Posterior vena cava (tissue), 2 donors: ENCODE data around the gene TP53TG3F. TPM values are rescaled to one million over a fixed set of nuclear protein-coding genes. Genes with fewer than 3 reads are reported as not detected.
A peak's percentile ranks its signal among the peaks of the same experiment; 100 is the strongest.
"Not testable (repeated sequence)": the region's sequence is repeated elsewhere in the genome, so short reads cannot be mapped to it uniquely, and the experiment has no call there.

Experiments used
- DNase-seq: peaks from one replicate; pipeline ENCODE4 v3.0.0-alpha.2; 2020; ENCODE audit warnings: low spot score
- intact Hi-C, 2 donors: fragments of 100-400 bp; cut with DNase I; formaldehyde crosslinking; loops; one replicate each; pipeline versions ENCODE4 v1.14.1 to v1.14.2; 2022 to 2023
- long read RNA-seq, 2 donors: library from polyadenylated mRNA; unstranded; transcript quantifications; one replicate each; pipeline ENCODE4 v2.0.0, GENCODE V29; 2020 to 2021
- total RNA-seq, 2 donors: library from RNA; stranded (reverse); fragmentation: NEBNext Ultra II Directional; extraction: Animal tissue kit (Norgen Biotek cat#: 25700); gene quantifications; one replicate each; pipeline ENCODE4 v1.2.1, GENCODE V29; 2021
- donor health status: DM: yes; HTN: yes; CAD: no.
- donor health status: DM: yes; HTN: yes; CAD: no.

The TP53TG3F gene, protein sequence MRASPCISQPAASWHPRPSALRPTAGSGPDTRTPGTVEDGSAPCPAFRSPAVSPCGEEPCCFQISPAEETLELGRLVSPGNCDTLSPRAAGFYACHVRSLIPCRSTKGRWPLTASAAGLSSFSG
- total RNA-seq, result not detected
- long read RNA-seq, donor 1, result 0 reads
- long read RNA-seq, donor 2, result 0 reads

DNA sequence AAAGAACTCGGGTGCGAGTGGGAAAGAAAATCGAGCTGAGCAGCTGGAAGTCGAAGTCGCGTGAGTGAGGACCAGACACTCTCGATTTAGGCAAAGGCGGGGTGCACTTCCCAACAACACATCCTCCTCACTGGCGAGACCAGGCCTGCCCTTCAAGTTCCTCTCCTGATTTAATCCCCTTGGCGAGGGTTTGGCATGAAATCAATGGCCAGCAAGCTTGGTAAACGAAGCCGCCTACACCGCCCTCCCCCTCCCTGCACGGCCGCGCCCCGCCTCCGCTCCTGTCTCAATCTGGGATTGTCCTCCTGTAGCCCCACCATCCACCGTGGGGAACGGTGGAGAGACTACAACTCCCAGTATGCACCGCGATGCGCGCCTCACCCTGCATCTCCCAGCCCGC, at the start of gene TP53TG3F:
Gene TP53TG3F (plus strand): TSS at position 301 of the 400 bp plus-strand sequence. CDS start 68 bp downstream, at position 369.
- intact Hi-C loops, DNase-seq: not testable (repeated sequence)

DNA sequence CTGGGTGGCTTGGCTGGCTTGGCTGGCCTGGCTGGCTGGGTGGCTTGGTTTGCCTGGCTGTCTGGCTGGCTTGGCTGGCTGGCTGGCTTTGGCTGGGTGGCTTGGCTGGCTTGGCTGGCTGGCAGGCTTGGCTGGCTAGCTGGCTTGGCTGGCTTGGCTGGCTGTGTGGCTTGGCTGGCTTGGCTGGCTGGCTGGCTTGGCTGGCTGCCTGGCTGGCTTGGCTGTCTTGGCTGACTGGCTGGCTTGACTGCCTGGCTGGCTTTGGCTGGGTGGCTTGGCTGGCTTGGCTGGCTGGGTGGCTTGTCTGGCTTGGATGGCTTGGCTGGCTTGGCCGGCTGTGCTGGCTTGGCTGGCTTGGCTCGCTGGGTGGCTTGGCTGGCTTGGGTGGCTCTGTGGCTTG, 32.2 kb downstream of the TP53TG3F start:
- DNase-seq, intact Hi-C loops: not testable (repeated sequence)

DNA sequence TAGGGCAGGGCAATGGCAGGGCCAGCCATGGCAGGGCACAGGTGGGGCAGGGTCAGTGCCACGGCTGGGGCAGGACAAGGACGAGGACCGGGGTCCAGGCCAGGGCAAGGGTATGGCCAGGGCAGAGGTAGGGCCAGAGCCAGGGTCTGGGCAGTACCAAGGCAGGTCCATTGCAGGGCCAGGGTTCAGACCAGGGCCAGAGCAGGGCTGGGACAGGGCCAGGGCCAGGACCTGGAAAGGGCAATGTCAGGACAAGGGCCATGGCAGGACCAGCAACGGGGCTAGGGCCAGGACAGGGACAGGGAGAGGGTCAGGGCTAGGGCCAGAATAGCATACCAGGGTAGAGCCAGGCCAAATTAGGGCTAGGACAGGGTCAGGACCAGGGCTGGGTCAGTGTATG, 47.8 kb downstream of the TP53TG3F start:
- peak; percentile 62 for DNase-seq
- intact Hi-C loops, result not testable (repeated sequence)

DNA sequence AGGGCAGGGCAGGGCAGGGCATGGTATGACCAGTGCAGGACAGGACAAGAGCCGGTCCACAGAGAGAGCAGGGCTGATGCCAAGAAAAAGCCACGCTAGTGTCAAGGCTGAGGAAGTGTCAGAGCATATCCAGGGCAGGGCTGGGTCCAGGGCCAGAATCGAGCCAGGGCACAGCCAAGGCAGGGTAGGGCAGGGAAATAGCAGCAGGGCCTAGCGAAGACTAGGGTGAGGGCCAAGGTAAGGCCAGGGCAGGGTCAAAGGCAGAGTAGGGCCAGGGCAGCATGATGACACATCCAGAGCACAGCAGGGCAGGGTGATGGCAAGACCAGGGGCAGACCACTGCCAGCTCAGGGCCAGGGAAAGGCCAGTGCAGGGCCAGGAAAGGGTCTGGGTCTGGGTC, 49.7 kb downstream of the TP53TG3F start:
- intact Hi-C loops, DNase-seq: not testable (repeated sequence)

DNA sequence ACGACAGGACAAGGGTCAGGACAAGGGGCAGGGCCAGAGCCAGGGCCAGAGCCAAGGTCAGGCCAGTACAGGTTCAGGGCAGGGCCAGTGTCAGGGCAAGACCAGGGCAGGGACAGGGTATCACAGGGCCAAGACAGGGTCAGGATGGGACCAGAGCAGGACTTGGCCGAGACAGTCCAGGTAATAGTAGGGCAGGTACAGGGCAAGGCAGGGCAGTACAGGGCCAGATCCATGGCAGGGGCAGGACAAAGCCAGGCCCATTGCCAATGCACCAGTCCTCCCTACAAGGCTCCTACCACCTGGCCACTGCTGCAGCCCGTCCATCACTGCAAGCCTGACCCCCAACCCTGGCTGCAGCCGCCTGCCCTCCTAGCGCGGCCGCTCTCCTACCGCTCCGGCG, 50.5 kb downstream of the TP53TG3F start:
- peak; percentile 68 for DNase-seq
- intact Hi-C loops, result not testable (repeated sequence)

Other genes with a start within 250 kb of the TP53TG3F start
- gene TP53TG3E, start 155.3 kb upstream of the TP53TG3F start, total RNA-seq, result not detected
- gene TP53TG3B, start 98.8 kb upstream of the TP53TG3F start, total RNA-seq, result not detected